HG02678 (cell line): ENCODE measurements around the gene C4orf17.
"Not testable (repeated sequence)": the region's sequence is repeated elsewhere in the genome, so short reads cannot be mapped to it uniquely, and the experiment has no call there.

Experiments used
- ATAC-seq: cut with Tn5 transposase; IDR thresholded peaks from one replicate; pipeline ENCODE4 v1.9.1; 2021; ENCODE audit warnings: mild to moderate bottlenecking, moderate library complexity; ENCODE audit not compliant: unreplicated experiment

Gene C4orf17

DNA sequence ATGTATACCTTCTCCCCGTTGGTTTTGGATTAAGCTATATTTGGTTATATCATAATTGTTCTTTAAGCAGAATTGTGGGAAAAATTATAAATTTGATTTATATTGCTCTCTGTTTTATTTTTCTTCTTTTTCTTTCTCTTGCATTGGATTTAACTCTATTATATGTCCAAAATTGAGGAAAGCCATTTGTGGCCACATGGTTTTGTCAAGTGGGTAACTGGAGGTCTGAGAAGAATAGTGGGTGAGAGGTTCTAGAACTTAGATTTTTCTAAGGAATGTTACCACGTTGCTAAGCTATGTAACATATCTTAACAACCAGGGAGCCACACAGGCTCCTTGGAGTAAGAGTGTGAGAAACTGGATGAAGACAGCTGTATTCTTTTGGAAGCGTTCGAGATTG is at the start of gene C4orf17:
Gene C4orf17 (plus strand): TSS at position 301 of the 400 bp plus-strand sequence. CDS start 2,061 bp downstream, outside the sequence.
- no peak for ATAC-seq

DNA sequence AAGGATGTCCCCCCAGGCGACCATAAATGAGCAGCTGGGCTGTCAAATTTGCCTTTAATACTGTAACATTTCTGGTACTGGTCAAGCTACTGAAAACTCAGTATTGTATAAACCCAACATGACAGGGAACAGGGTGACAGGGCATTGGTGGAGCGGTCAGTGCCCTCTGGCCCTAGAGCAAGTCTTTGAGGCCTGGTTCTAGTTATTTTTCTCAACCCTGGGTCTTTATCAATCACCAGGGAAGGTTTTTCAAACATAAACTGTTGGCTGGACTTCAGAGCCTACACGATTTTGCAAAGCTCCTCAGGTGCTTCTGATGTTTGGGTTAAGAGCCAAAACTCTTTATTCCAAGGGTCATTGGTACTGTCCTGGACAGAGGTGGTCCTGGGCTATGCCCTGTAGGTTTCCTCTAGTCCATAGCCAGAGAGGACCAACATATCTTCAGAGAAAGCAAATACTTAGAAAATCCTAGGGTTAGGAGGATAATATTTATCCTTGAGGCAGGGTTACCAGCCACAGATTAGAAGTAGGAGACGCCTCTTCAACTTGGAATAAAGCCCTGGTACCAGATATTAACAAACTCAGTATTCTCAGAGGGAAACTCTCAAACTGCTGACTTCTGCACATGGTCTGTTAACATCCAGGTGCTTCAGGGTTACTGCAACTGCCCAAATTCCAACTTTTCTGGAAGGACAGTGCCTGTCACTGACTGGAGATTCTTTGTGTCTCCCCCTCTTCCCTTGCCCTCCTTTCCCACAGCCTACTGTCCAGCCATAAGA is 49.0 kb upstream of the C4orf17 start:
- no peak for ATAC-seq

DNA sequence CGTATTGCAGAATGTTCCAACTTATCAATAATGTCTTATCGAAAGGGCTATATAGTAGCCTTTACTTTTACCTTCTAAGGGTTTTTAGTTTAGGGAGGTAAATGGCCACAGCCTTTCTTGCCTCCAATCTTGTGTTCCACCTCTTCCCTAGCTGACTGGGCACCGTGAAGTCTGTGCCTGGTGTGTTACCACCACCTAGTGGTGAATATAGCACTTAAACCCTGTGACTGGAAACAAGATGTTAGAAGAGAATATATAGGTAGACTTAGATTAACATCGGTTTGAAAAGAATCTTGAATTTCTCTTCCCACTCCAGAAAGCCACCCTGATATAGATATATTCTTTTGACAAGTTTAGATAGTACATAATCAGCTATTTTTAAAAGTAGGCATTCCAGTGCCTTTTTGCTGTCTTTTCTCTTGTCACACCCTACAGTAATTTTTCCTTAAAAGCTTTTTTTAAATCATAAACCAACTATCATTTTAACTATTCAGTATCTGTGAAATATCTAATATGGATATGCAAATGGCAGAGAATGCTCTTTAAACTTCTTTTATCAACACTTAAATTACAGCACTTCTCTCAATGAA is 47.9 kb upstream of the C4orf17 start:
- peak; percentile 96 for ATAC-seq

DNA sequence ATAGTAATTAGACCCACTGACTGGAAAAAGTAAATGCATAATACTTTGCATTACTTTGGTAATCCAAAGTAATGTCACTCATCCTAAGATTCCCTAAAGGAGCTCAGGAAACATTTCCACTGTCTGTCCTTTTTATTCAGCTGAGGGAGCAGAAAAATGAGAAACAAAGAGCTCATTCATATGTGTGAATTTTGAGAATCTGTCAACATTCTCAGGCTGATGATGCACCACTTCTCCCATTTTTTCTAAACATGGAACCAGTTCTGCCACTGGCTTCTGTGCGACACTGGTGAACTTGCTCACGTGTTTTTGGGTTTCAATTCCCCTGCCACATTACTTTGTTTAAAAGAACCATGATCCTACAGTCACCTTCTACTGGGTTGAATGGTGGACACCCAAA is 47.3 kb upstream of the C4orf17 start:
- no peak for ATAC-seq

DNA sequence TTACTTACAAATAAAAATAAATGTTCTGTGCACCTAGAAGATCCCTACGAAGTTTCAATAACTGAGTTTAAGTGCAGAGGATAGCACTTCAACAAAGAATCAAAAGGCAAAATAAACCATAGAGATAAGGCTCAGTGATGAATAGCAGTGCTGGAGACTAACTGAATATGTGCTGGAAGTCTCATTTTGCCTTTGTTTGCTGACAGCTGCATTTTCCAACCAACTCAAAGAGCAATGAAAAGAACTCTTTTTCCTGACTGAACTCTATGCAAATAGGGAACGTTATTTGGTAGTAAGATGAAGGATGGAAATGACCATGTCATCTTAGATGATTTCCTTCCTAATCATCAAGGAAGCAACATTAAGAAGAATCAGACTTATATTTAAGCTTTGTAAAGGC is 42.9 kb upstream of the C4orf17 start:
- ATAC-seq: no peak

DNA sequence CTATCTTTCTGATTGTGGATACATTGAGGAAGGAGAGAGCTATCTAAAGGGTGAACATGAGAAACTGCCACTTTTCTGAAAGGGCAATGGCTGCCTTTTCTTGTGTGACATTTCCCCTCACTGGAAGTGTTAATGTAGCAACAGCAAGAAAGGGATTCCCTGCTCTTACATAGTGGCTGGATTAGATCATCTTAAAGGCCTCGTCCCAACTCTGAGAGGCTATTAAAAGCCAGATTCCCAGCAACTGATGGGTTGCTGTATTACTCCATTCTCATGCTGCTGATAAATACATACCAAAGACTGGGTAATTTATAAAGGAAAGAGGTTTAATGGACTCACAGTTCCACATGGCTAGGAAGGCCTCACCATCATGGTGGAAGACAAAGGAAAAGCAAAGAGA is 41.9 kb upstream of the C4orf17 start:
- ATAC-seq: no peak

DNA sequence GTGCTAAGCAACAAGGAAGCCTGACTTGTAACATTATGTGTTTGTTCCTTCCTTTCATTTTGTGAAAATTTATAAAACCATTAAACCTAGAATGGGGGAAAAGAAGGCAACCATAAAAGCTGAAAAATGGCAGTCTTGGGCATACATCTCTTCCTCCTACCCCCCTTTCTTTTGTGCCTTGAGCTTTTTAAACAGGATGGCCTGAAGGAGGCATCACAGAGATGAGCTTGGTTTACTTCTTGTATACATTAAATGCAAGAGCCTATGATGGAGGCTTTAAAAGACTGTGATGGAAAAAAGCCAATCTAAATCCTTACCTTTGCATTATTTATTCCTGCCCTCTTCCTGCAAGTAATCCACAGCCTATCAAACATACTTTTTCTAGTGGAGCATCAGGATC is 39.5 kb upstream of the C4orf17 start:
- no peak for ATAC-seq

DNA sequence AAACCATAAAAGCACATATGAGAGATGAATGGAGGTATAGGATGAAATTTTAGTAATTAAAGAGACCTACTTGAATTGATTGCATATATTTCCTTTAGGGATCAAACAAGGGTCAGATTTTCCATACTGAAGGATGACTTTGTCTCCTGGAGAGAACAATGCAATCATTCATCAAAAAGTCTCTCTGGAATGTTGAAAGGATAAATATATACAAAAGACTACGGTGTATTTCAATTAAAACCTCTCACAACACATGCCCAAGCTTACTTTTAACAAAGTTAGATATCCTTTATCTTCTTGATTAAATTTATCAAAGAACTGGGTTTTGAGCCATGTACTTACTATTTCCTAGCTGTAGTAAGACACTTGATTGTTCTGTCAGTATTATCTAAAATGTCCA is 38.9 kb upstream of the C4orf17 start:
- ATAC-seq: no peak

DNA sequence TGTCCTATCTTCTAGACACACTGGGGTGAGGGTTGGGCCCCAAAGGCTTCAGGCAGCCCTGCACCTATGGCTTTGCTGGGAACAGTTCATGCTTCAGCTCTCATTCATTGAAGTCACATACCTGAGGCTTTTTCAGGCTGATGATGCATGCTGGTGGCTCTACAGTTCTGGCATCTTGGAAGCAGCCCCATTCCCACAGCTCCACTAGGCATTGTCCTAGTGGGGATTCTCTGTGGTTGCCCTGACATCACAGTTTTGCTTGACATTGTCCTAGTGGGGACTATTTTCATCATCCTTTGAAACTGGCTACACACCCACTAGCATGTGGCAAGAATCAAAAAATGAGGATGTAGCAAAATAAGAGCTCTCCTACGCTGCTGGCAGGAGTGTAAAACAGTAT is 37.7 kb upstream of the C4orf17 start:
- no peak for ATAC-seq

DNA sequence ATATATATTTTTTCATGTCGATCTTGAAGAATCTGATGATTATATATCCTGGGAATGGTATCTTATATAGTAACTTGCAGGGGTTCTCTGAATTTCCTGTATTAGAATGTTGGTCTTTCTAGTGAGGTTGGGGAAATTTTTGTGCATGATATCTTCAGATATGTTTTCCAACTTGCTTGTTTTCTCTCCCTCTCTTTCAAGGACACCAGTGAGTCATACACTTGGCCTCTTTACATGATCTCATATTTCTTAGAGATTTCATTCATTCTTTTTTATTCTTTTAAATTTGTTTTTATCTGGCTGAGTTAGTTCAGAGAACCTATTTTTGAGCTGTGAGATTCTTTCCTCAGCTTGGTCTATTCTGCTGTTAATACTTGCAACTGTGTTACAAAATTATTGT is 27.2 kb upstream of the C4orf17 start:
- ATAC-seq: no peak

DNA sequence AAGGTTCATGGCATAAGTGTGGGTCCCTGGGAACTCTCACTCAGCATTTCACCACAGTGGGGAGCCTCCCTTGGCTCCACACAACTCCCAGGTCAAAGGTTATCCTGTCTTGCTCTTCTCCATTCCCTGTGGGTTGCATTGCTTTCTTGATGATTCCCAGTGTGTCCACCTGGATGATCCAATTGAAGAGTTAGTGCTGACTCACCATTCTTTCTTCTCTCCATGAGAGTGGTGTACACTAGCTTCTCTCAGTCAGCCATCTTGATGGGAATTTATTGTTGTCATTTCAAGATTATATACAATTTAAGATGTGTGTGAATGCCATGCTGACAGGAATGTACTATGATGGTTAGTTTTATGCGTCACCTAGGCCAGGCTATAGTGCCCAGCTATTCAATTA is 25.6 kb upstream of the C4orf17 start:
- no peak for ATAC-seq

DNA sequence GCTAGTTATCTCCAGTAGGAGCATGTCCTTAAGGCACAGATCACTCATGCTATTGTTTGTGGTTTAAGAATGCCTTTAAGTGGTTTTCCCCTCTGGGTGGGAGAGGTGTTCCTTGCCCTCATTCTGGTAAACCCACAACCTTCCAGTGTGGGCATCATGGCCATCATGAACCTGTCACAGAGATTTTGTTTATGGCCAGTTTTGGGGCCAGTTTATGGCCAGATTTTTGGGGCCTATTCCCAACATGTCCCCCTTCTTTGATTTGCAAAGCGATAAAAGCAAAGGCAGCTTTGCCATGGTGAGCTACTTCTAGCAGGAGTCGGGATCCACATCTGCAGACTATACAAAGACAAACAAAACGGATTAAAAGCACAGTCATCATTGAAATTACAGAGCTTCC is 24.2 kb upstream of the C4orf17 start:
- ATAC-seq: not testable (repeated sequence)

DNA sequence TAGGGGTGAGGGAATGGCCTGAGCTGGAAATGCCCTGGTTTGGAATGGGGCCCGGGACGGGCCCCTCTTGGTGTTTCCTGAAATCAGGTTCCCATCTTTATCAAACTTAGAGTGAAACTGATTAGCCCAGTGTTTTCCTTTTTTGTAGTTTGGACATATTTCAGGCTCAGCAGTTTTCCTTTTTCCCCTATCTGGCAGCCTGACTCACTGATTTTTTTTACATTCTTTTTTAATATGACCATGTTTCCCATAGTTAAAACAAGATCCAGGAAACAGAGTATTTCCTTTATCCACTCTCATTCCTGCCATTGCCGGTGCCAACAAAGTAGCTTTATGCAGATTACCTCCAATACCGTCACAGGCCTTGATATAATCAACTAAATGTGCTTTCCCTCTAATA is 20.5 kb upstream of the C4orf17 start:
- no peak for ATAC-seq

DNA sequence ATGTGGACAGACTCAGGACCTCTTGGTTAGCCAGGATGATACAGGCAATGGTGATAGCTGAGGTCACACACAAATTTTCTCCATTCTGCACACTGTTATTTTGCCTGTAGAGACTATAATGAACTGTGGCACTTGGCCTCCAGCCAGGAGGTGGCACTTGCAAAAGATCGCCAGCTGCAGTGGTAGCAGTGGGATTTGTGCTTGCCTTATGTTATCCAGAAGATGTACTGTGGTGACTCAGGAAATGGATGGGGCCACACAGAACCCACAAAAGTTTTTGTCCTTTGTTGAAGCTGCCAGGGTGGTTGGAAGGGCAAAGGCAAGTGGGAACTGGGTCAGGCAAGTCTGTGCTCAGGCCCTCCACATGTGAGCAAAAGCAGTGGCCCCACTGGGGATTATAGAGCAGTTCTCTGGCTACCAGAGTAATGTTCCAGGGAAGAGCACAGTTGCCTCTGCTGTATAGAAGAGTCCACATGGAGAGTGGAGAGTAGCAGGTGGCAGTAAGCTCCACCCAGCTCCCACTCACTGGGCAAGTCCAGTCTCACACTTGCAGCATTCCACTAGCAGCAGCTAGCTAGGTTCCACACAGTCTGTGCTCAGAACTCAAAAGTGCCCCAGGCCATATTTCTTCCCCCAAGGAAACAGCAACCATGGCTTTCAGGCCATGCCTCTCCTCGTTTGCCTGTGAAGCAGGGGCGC is 5.9 kb upstream of the C4orf17 start:
- no peak for ATAC-seq

DNA sequence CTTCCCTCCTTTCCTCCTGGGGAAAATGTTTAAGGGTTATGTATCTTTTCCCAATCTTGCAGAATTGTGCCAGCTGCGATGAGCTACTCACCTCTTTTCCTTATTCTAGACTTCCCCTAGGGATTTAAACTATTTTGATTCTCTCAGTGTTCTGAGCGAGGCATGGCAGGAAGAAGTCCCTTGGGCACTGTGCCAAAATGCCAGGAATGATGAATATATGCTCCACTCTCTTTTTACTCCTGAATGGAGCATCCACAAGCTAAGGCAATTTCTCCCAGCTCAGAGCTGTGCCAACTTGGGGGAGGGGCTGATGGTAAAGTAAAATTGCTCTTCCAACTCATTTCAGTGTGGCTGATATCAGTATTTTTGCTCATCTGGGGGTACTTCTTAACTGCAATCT is 4.0 kb upstream of the C4orf17 start:
- ATAC-seq: no peak

DNA sequence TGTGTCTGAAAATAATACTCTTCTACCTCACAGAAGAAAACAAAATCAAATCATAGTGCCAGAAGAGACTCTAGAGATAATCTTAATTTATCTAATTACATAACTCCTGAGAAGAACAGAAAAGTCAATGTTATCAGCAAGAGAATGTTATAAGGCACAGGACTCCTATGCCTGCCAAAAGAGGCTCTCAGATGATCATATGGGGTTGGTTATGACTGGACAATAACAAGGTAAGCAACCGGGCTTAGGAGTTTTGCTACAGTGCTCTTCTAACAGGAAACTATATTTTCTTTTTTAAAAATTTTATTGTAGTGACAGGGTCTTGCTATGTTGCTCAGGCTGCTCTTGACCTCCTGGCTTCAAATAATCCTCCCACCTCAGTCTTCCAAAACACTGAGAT is 3.5 kb upstream of the C4orf17 start:
- ATAC-seq: no peak

DNA sequence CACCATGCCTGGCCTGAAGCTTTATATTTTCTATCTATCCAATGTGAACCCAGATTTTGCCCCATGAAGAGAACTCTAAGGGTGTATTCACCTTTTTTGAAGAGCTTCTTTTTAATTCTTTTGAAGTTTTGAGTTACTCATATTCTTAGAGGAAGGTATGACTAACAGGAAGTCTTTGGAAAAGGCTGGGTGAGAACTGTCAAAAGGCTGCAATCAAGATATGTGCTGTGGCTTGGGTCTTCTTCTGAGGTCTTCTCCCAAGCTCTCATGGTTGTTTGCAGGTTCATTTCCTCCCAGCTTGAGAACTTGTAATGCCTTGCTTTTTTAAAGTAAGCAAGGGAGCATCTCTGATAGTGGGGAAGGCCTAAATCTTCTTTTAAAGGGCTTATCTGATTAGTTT is 3.1 kb upstream of the C4orf17 start:
- no peak for ATAC-seq

DNA sequence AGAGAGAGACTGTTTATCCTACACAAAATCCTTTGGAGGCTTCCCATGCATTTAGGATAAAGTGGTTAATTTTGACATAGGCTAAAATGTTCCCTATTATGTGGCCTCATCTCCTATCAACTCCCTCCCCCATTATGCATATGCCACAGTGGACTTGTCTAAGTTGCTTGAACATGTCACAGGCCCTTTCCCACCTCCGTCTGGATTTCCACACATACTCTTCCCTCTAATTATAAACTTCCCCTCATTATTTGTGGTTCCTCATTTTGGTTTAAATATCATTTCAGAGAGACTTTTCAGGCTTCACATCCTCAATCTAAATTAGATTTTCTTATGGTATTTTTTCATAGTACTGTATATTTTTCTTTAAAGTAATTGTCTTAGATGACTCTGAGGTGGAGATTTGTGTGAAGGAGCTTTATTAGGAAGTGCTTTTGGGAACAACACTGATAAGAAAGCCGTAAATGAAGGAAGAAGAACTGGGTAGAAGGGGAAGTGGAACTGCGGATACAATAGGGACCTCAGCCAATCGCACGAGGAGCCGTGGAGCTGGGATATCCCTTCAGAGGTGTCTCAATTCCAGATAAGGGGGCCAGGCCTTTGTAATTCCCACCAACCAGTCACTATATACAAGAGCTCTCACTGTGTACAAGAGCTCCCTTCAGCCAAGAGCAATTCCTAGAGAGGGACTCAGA is 7.9 kb downstream of the C4orf17 start:
- ATAC-seq: no peak

DNA sequence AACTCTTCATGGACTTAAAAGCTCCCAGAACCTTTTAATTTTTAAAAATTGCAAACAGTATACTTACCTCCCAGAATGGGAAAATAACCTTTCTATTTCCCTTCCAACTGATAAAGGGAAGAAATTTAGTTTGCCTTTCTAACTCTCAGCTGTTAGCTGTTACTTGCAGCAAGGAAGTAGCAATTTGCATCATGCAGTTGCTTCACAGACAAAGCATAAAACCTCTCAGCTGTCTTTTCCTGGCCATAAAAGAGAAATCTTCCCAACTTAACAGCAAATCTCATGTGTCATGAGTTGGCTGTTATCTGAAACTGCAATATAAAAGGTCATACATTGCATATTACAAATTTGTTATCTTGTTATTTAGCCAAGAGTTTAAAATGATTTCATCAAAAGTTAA is 18.4 kb downstream of the C4orf17 start:
- no peak for ATAC-seq

DNA sequence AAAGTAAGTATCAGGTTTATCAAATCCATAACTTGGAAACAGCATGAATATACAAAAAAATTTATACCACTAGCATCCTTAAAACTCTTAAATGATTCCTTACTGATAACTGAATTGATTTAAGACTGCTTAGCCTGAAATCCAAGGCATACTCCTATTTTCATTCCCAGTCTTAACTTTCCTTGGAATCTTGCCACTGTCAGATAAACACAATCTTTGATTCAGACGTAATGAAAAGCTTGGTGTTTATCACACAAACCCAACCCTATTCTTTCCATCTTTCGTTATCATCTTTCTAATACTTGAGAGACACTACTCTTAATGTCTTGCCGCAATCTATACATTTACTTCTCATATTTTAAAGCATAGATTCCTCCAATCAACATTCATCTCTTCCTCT is 19.1 kb downstream of the C4orf17 start:
- no peak for ATAC-seq

DNA sequence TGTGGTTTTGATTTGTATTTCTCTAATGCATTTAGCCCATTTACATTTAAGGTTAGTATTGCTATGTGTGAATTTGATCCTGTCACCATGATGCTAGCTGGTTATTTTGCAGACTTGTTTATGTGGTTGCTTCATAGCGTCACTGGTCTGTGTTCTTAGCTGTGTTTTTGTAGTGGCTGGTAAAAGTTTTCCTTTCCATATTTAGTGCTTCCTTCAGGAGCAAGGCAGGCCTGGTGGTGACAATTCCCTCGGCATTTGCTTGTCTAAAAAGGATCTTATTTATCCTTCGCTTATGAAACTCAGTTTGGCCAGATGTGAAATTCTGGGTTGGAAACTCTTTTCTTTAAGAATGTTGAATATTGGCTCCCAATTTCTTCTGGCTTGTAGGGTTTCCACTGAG is 23.9 kb downstream of the C4orf17 start:
- ATAC-seq: not testable (repeated sequence)

DNA sequence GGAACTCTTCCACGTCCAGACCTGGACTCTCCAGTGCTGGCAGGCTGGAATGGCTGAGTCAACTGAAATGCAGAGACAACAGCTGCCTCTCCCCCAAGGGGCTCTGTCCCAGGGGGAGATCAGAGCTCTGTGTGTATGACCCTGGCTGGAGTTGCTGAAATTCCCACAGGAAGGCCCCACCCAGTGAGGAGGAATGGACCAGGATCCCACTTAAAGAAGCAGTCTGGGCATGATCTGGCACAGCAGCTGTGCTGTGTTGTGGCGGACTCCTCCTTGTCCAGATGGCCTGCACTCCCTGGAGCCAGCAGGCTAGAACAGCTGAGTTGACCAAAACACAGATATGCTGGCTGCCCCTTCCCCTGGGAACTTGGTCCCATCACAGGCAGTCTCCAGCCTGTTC is 25.4 kb downstream of the C4orf17 start:
- no peak for ATAC-seq
